HK-2 (cell line): ENCODE measurements around the gene COPG1.
A peak's percentile ranks its signal among the peaks of the same experiment; 100 is the strongest.
"Not testable (repeated sequence)": the region's sequence is repeated elsewhere in the genome, so short reads cannot be mapped to it uniquely, and the experiment has no call there.

ENCODE experiments used
- DNase-seq: peaks from one replicate; pipeline ENCODE4 v3.0.0-alpha.2; 2018; ENCODE audit not compliant: unreplicated experiment

The COPG1 gene

GRCh38 chr3:129239991-129240390, 9.4 kb upstream of the COPG1 start:
- DNase-seq: no peak

GRCh38 chr3:129240436-129240835, 9.0 kb upstream of the COPG1 start:
- DNase-seq: no peak

- no peak for DNase-seq
These were observed 4.3 kb upstream of the COPG1 start for GRCh38 chr3:129245141-129245540.

GRCh38 chr3:129245641-129246306, 3.6 kb upstream of the COPG1 start:
- DNase-seq: peak; percentile 81

- DNase-seq: no peak
These were observed 2.8 kb upstream of the COPG1 start for GRCh38 chr3:129246636-129247035.

- DNase-seq: no peak
These were observed 973 bp upstream of the COPG1 start for GRCh38 chr3:129248286-129248979.

- DNase-seq: no peak
These were observed 3.3 kb downstream of the COPG1 start for GRCh38 chr3:129252748-129253147.

- no peak for DNase-seq
These were observed 5.3 kb downstream of the COPG1 start for GRCh38 chr3:129254536-129255230.

GRCh38 chr3:129256270-129256669, 6.9 kb downstream of the COPG1 start:
- DNase-seq: no peak

GRCh38 chr3:129257609-129258008, 8.2 kb downstream of the COPG1 start:
- DNase-seq: no peak

GRCh38 chr3:129259612-129260477, 10.4 kb downstream of the COPG1 start:
- no peak for DNase-seq

- no peak for DNase-seq
These were observed 11.2 kb downstream of the COPG1 start for GRCh38 chr3:129260606-129261005.

- DNase-seq: no peak
These were observed 12.5 kb downstream of the COPG1 start for GRCh38 chr3:129261894-129262293.

GRCh38 chr3:129263161-129263910, 13.9 kb downstream of the COPG1 start:
- no peak for DNase-seq

GRCh38 chr3:129264994-129265393, 15.6 kb downstream of the COPG1 start:
- DNase-seq: not testable (repeated sequence)

- no peak for DNase-seq
These were observed 17.2 kb downstream of the COPG1 start for GRCh38 chr3:129266651-129267050.

GRCh38 chr3:129268396-129268795, 19.0 kb downstream of the COPG1 start:
- DNase-seq: no peak

- DNase-seq: no peak
These were observed 22.3 kb downstream of the COPG1 start for GRCh38 chr3:129271674-129272073.

- DNase-seq: no peak
These were observed 27.0 kb downstream of the COPG1 start for GRCh38 chr3:129276385-129276784.

GRCh38 chr3:129277829-129278271, 28.4 kb downstream of the COPG1 start:
- DNase-seq: no peak

- peak; percentile 94 for DNase-seq
These were observed 29.1 kb downstream of the COPG1 start, which contains the start of gene HMCES for GRCh38 chr3:129278439-129278965. HMCES (plus strand) TSS chr3:129278870; CDS start chr3:129279733, 863 bp downstream.
